Mesothelial cell of epicardium (in vitro differentiated cells): Measurements from ENCODE around the gene ARL4D. TPM values are rescaled to one million over a fixed set of nuclear protein-coding genes. Genes with fewer than 3 reads are reported as not detected.
A peak's percentile ranks its signal among the peaks of the same experiment; 100 is the strongest.

Experiments
- DNase-seq, 2 experiments: peaks; one replicate each; pipeline ENCODE4 v3.0.0; 2021; ENCODE audit warnings: low spot score in 2 of 2; ENCODE audit not compliant: unreplicated experiment in 2 of 2
- H3K27ac Mint-ChIP-seq: 2 replicates; pipeline ENCODE4 v1.8.0; 2021; ENCODE audit warnings: mixed read lengths
- H3K27me3 Mint-ChIP-seq: 2 replicates; pipeline ENCODE4 v1.8.0; 2021; ENCODE audit warnings: low read depth, mixed read lengths
- H3K36me3 Mint-ChIP-seq: 2 replicates; pipeline ENCODE4 v1.8.0; 2021; ENCODE audit warnings: mixed read lengths
- H3K4me1 Mint-ChIP-seq: 2 replicates; pipeline ENCODE4 v1.8.0; 2021; ENCODE audit warnings: mixed read lengths
- H3K4me3 Mint-ChIP-seq: 2 replicates; pipeline ENCODE4 v1.8.0; 2021; ENCODE audit warnings: mild to moderate bottlenecking, moderate library complexity, mixed read lengths
- H3K9me3 Mint-ChIP-seq: 2 replicates; pipeline ENCODE4 v1.8.0; 2021; ENCODE audit warnings: mixed read lengths
- CTCF ChIP-seq: fragments of 200-600 bp; sonication (generic); IDR thresholded peaks from one replicate; pipeline ENCODE4 v1.5.0; 2021; ENCODE audit warnings: antibody characterized with exemption; ENCODE audit not compliant: unreplicated experiment
- total RNA-seq: library from RNA; stranded (reverse); gene quantifications from 3 replicates; pipeline ENCODE4 v1.2.1, GENCODE V29; 2021

The ARL4D gene
- total RNA-seq, 1 donor from 2014 or later = 8.1 TPM

- DNase-seq = no peak
- Mint-ChIP-seq H3K27ac (peak overlapping the region; percentile 100), H3K4me3 (peak overlapping the region; percentile 71)
Observed at GRCh38 chr17:43366891-43367736, 31.7 kb upstream of the ARL4D start.

GRCh38 chr17:43367737-43368242 is 31.0 kb upstream of the ARL4D start:
- Mint-ChIP-seq H3K4me3 (peak overlapping the region; percentile 71), H3K4me1 (peaks cover 35% of the 10 kb centered on the region), H3K36me3 (no peaks in the 10 kb centered on the region), H3K9me3 (peaks cover 8% of the 10 kb centered on the region), H3K27me3 (no peaks in the 10 kb centered on the region), H3K27ac (peak overlapping the region; percentile 100)
- no peak for TF ChIP-seq CTCF
- no peak for DNase-seq

More at GRCh38 chr17:43366891-43367736, 31.7 kb upstream of the ARL4D start:
- H3K4me1 Mint-ChIP-seq = peaks cover 29% of the 10 kb centered on the region
- TF ChIP-seq CTCF = no peak
- no peaks in the 10 kb centered on the region for H3K36me3 Mint-ChIP-seq
- no peaks in the 10 kb centered on the region for H3K27me3 Mint-ChIP-seq
- H3K9me3 Mint-ChIP-seq = peaks cover 11% of the 10 kb centered on the region

GRCh38 chr17:43368740-43369506 is 29.9 kb upstream of the ARL4D start:
- TF ChIP-seq CTCF = no peak
- peaks cover 35% of the 10 kb centered on the region for H3K4me1 Mint-ChIP-seq
- peak; percentile 53 to 75 for DNase-seq
- no peaks in the 10 kb centered on the region for H3K9me3 Mint-ChIP-seq
- peak overlapping the region; percentile 100 for H3K27ac Mint-ChIP-seq
- peak overlapping the region; percentile 71 for H3K4me3 Mint-ChIP-seq
- no peaks in the 10 kb centered on the region for H3K27me3 Mint-ChIP-seq
- no peaks in the 10 kb centered on the region for H3K36me3 Mint-ChIP-seq

GRCh38 chr17:43369986-43370385 is 28.8 kb upstream of the ARL4D start:
- DNase-seq = no peak
- Mint-ChIP-seq H3K4me1 (peaks cover 35% of the 10 kb centered on the region), H3K9me3 (no peaks in the 10 kb centered on the region), H3K27me3 (no peaks in the 10 kb centered on the region), H3K27ac (peak overlapping the region; percentile 100), H3K36me3 (no peaks in the 10 kb centered on the region), H3K4me3 (peak overlapping the region; percentile 71)
- no peak for TF ChIP-seq CTCF

GRCh38 chr17:43371227-43371821 is 27.5 kb upstream of the ARL4D start:
- DNase-seq = no peak
- Mint-ChIP-seq H3K4me1 (peaks cover 30% of the 10 kb centered on the region), H3K36me3 (no peaks in the 10 kb centered on the region), H3K27ac (no peak overlapping the region), H3K9me3 (peaks cover 3% of the 10 kb centered on the region), H3K27me3 (no peaks in the 10 kb centered on the region), H3K4me3 (no peak overlapping the region)
- TF ChIP-seq CTCF = no peak
